ENCODE results near the gene DESI1.
A peak's percentile ranks its signal among the peaks of the same experiment; 100 is the strongest.

DESI1 gene

GRCh38 chr22:41587347-41587723 is 33.5 kb downstream of the DESI1 start:
- H3K27me3 ChIP-seq (ENCODE audit: control insufficient read depth, insufficient read depth, low read length): no peaks in the 10 kb centered on the region
- H3K4me3 ChIP-seq (ENCODE audit: low read length): no peak overlapping the region
- no peak overlapping the region for H3K27ac ChIP-seq (ENCODE audit: low read length)
- no peaks in the 10 kb centered on the region for H3K9me3 ChIP-seq (ENCODE audit: control insufficient read depth, insufficient read depth, low read length)
- no peaks in the 10 kb centered on the region for H3K36me3 ChIP-seq (ENCODE audit: control insufficient read depth, insufficient read depth, low read length)
- no peaks in the 10 kb centered on the region for H3K4me1 ChIP-seq (ENCODE audit: control insufficient read depth, insufficient read depth, low read length)
- DNase-seq (ENCODE audit: low read depth, low spot score): no peak
- no CpG with 5 or more reads among the region's 7 CpGs for WGBS (ENCODE audit: insufficient coverage, insufficient read length)

- WGBS (ENCODE audit: insufficient coverage, insufficient read length): no CpG with 5 or more reads among the region's 7 CpGs
- no peak overlapping the region for H3K27ac ChIP-seq (ENCODE audit: low read length)
Observed at GRCh38 chr22:41585898-41586297, 34.9 kb downstream of the DESI1 start.

GRCh38 chr22:41584881-41585280 is 36.0 kb downstream of the DESI1 start:
- Histone ChIP-seq H3K36me3 (ENCODE audit: control insufficient read depth, insufficient read depth, low read length) (no peaks in the 10 kb centered on the region), H3K4me1 (ENCODE audit: control insufficient read depth, insufficient read depth, low read length) (no peaks in the 10 kb centered on the region), H3K9me3 (ENCODE audit: control insufficient read depth, insufficient read depth, low read length) (no peaks in the 10 kb centered on the region), H3K27me3 (ENCODE audit: control insufficient read depth, insufficient read depth, low read length) (no peaks in the 10 kb centered on the region), H3K4me3 (ENCODE audit: low read length) (no peak overlapping the region), H3K27ac (ENCODE audit: low read length) (no peak overlapping the region)
- DNase-seq (ENCODE audit: low read depth, low spot score): no peak
- WGBS (ENCODE audit: insufficient coverage, insufficient read length): no CpG with 5 or more reads among the region's 6 CpGs

More at GRCh38 chr22:41585898-41586297, 34.9 kb downstream of the DESI1 start:
- Histone ChIP-seq H3K9me3 (ENCODE audit: control insufficient read depth, insufficient read depth, low read length) (no peaks in the 10 kb centered on the region), H3K27me3 (ENCODE audit: control insufficient read depth, insufficient read depth, low read length) (no peaks in the 10 kb centered on the region), H3K4me3 (ENCODE audit: low read length) (no peak overlapping the region), H3K4me1 (ENCODE audit: control insufficient read depth, insufficient read depth, low read length) (no peaks in the 10 kb centered on the region), H3K36me3 (ENCODE audit: control insufficient read depth, insufficient read depth, low read length) (no peaks in the 10 kb centered on the region)
- no peak for DNase-seq (ENCODE audit: low read depth, low spot score)

GRCh38 chr22:41582694-41583093 is 38.1 kb downstream of the DESI1 start:
- H3K36me3 ChIP-seq (ENCODE audit: control insufficient read depth, insufficient read depth, low read length): no peaks in the 10 kb centered on the region
- no peak overlapping the region for H3K27ac ChIP-seq (ENCODE audit: low read length)
- H3K27me3 ChIP-seq (ENCODE audit: control insufficient read depth, insufficient read depth, low read length): no peaks in the 10 kb centered on the region
- H3K4me3 ChIP-seq (ENCODE audit: low read length): no peak overlapping the region
- no peaks in the 10 kb centered on the region for H3K4me1 ChIP-seq (ENCODE audit: control insufficient read depth, insufficient read depth, low read length)
- H3K9me3 ChIP-seq (ENCODE audit: control insufficient read depth, insufficient read depth, low read length): no peaks in the 10 kb centered on the region
- WGBS (ENCODE audit: insufficient coverage, insufficient read length): no CpG with 5 or more reads among the region's 8 CpGs
- DNase-seq (ENCODE audit: low read depth, low spot score): no peak

- H3K4me3 ChIP-seq (ENCODE audit: low read length): no peak overlapping the region
- no peaks in the 10 kb centered on the region for H3K27me3 ChIP-seq (ENCODE audit: control insufficient read depth, insufficient read depth, low read length)
- WGBS (ENCODE audit: insufficient coverage, insufficient read length): no CpG with 5 or more reads among the region's 6 CpGs
- H3K4me1 ChIP-seq (ENCODE audit: control insufficient read depth, insufficient read depth, low read length): no peaks in the 10 kb centered on the region
- H3K27ac ChIP-seq (ENCODE audit: low read length): no peak overlapping the region
- no peak for DNase-seq (ENCODE audit: low read depth, low spot score)
- H3K36me3 ChIP-seq (ENCODE audit: control insufficient read depth, insufficient read depth, low read length): no peaks in the 10 kb centered on the region; the same call in 1 of the 2 replicates
- H3K9me3 ChIP-seq (ENCODE audit: control insufficient read depth, insufficient read depth, low read length): no peaks in the 10 kb centered on the region
Observed at GRCh38 chr22:41579997-41580355, 40.9 kb downstream of the DESI1 start.

- Histone ChIP-seq H3K4me3 (ENCODE audit: low read length) (no peak overlapping the region), H3K36me3 (ENCODE audit: control insufficient read depth, insufficient read depth, low read length) (no peaks in the 10 kb centered on the region; the same call in 1 of the 2 replicates), H3K9me3 (ENCODE audit: control insufficient read depth, insufficient read depth, low read length) (no peaks in the 10 kb centered on the region), H3K27ac (ENCODE audit: low read length) (no peak overlapping the region), H3K27me3 (ENCODE audit: control insufficient read depth, insufficient read depth, low read length) (no peaks in the 10 kb centered on the region), H3K4me1 (ENCODE audit: control insufficient read depth, insufficient read depth, low read length) (no peaks in the 10 kb centered on the region)
- WGBS (ENCODE audit: insufficient coverage, insufficient read length): no CpG with 5 or more reads among the region's 12 CpGs
- DNase-seq (ENCODE audit: low read depth, low spot score): no peak
Observed at GRCh38 chr22:41579297-41579996, 41.4 kb downstream of the DESI1 start.

- no peak overlapping the region for H3K27ac ChIP-seq (ENCODE audit: low read length)
- H3K9me3 ChIP-seq (ENCODE audit: control insufficient read depth, insufficient read depth, low read length): no peaks in the 10 kb centered on the region
- WGBS (ENCODE audit: insufficient coverage, insufficient read length): no CpG with 5 or more reads among the region's 9 CpGs
- no peaks in the 10 kb centered on the region for H3K4me1 ChIP-seq (ENCODE audit: control insufficient read depth, insufficient read depth, low read length)
- H3K27me3 ChIP-seq (ENCODE audit: control insufficient read depth, insufficient read depth, low read length): no peaks in the 10 kb centered on the region
- no peak for DNase-seq (ENCODE audit: low read depth, low spot score)
- H3K4me3 ChIP-seq (ENCODE audit: low read length): no peak overlapping the region
- no peaks in the 10 kb centered on the region; the same call in 1 of the 2 replicates for H3K36me3 ChIP-seq (ENCODE audit: control insufficient read depth, insufficient read depth, low read length)
Observed at GRCh38 chr22:41578818-41579217, 42.0 kb downstream of the DESI1 start.

GRCh38 chr22:41578114-41578513 is 42.7 kb downstream of the DESI1 start:
- no CpG with 5 or more reads among the region's 8 CpGs for WGBS (ENCODE audit: insufficient coverage, insufficient read length)
- H3K9me3 ChIP-seq (ENCODE audit: control insufficient read depth, insufficient read depth, low read length): no peaks in the 10 kb centered on the region
- H3K4me3 ChIP-seq (ENCODE audit: low read length): no peak overlapping the region
- H3K36me3 ChIP-seq (ENCODE audit: control insufficient read depth, insufficient read depth, low read length): no peaks in the 10 kb centered on the region; the same call in 1 of the 2 replicates
- no peak for DNase-seq (ENCODE audit: low read depth, low spot score)
- H3K27ac ChIP-seq (ENCODE audit: low read length): no peak overlapping the region
- H3K4me1 ChIP-seq (ENCODE audit: control insufficient read depth, insufficient read depth, low read length): no peaks in the 10 kb centered on the region
- no peaks in the 10 kb centered on the region for H3K27me3 ChIP-seq (ENCODE audit: control insufficient read depth, insufficient read depth, low read length)

GRCh38 chr22:41576877-41577276 is 44.0 kb downstream of the DESI1 start:
- WGBS (ENCODE audit: insufficient coverage, insufficient read length): no CpG with 5 or more reads among the region's 9 CpGs
- DNase-seq (ENCODE audit: low read depth, low spot score): peak; percentile 75
- Histone ChIP-seq H3K9me3 (ENCODE audit: control insufficient read depth, insufficient read depth, low read length) (no peaks in the 10 kb centered on the region), H3K27ac (ENCODE audit: low read length) (no peak overlapping the region), H3K36me3 (ENCODE audit: control insufficient read depth, insufficient read depth, low read length) (no peaks in the 10 kb centered on the region; the same call in 1 of the 2 replicates), H3K4me3 (ENCODE audit: low read length) (no peak overlapping the region), H3K27me3 (ENCODE audit: control insufficient read depth, insufficient read depth, low read length) (no peaks in the 10 kb centered on the region), H3K4me1 (ENCODE audit: control insufficient read depth, insufficient read depth, low read length) (no peaks in the 10 kb centered on the region)

- Histone ChIP-seq H3K4me3 (ENCODE audit: low read length) (no peak overlapping the region), H3K27me3 (ENCODE audit: control insufficient read depth, insufficient read depth, low read length) (no peaks in the 10 kb centered on the region), H3K9me3 (ENCODE audit: control insufficient read depth, insufficient read depth, low read length) (no peaks in the 10 kb centered on the region), H3K36me3 (ENCODE audit: control insufficient read depth, insufficient read depth, low read length) (no peaks in the 10 kb centered on the region; the same call in 1 of the 2 replicates), H3K27ac (ENCODE audit: low read length) (no peak overlapping the region), H3K4me1 (ENCODE audit: control insufficient read depth, insufficient read depth, low read length) (no peaks in the 10 kb centered on the region)
- WGBS (ENCODE audit: insufficient coverage, insufficient read length): no CpG with 5 or more reads among the region's 15 CpGs
- no peak for DNase-seq (ENCODE audit: low read depth, low spot score)
Observed at GRCh38 chr22:41575533-41575932, 45.3 kb downstream of the DESI1 start.

- no peaks in the 10 kb centered on the region; the same call in 1 of the 2 replicates for H3K36me3 ChIP-seq (ENCODE audit: control insufficient read depth, insufficient read depth, low read length)
- no peaks in the 10 kb centered on the region for H3K9me3 ChIP-seq (ENCODE audit: control insufficient read depth, insufficient read depth, low read length)
- H3K27ac ChIP-seq (ENCODE audit: low read length): no peak overlapping the region
- H3K4me3 ChIP-seq (ENCODE audit: low read length): no peak overlapping the region
- no CpG with 5 or more reads among the region's 26 CpGs for WGBS (ENCODE audit: insufficient coverage, insufficient read length)
- H3K4me1 ChIP-seq (ENCODE audit: control insufficient read depth, insufficient read depth, low read length): no peaks in the 10 kb centered on the region
- H3K27me3 ChIP-seq (ENCODE audit: control insufficient read depth, insufficient read depth, low read length): no peaks in the 10 kb centered on the region
- no peak for DNase-seq (ENCODE audit: low read depth, low spot score)
Observed at GRCh38 chr22:41574847-41575381, 45.9 kb downstream of the DESI1 start.
